Gastroesophageal sphincter (tissue), 4 donors: ENCODE results near the gene ZC3H10. TPM values are rescaled to one million over a fixed set of nuclear protein-coding genes. Genes with fewer than 3 reads are reported as not detected.
A peak's percentile ranks its signal among the peaks of the same experiment; 100 is the strongest.

Source experiments
- ATAC-seq: fragments of 150-250 bp; one replicate; pipeline ENCODE4 v1.9.1; 2016; ENCODE audit warnings: mild to moderate bottlenecking, moderate library complexity
- H3K27ac ChIP-seq, 4 donors: fragments of 200-600 bp; sonication (generic) in 3 of 4; 1 replicate in 3 of 4; 2 replicates in 1 of 4; pipeline ENCODE4 v1.5.1; 2016 to 2019
- H3K27me3 ChIP-seq: fragments of 200-600 bp; sonication (generic); one replicate; pipeline ENCODE4 v1.5.1; 2019
- H3K36me3 ChIP-seq, 2 donors: fragments of 200-600 bp; sonication (generic); one replicate each; pipeline ENCODE4 v1.5.1; 2019; ENCODE audit warnings: control low read depth in 1 of 2
- H3K4me1 ChIP-seq, 3 donors: fragments of 200-600 bp; sonication (generic); 1 replicate in 2 of 3; 2 replicates in 1 of 3; pipeline ENCODE4 v1.5.1; 2016 to 2019; ENCODE audit warnings: control low read depth in 2 of 3
- H3K4me3 ChIP-seq, 2 donors: fragments of 200-600 bp; sonication (generic); one replicate each; pipeline ENCODE4 v1.5.1; 2019; ENCODE audit warnings: mild to moderate bottlenecking in 1 of 2, moderate library complexity in 1 of 2
- H3K9me3 ChIP-seq, 3 donors: fragments of 200-600 bp; sonication (generic); one replicate each; pipeline ENCODE4 v1.5.1; 2017 to 2019; ENCODE audit warnings: control low read depth in 2 of 3
- EP300 ChIP-seq: sonication (generic); formaldehyde crosslinking; IDR thresholded peaks from one replicate; pipeline ENCODE4 v1.6.1; 2017; ENCODE audit warnings: antibody characterized with exemption, mild to moderate bottlenecking
- POLR2A ChIP-seq, 2 donors: fragments of 450-650 bp; IDR thresholded peaks; one replicate each; pipeline ENCODE4 v1.6.1; 2017; ENCODE audit warnings: antibody characterized with exemption in 2 of 2, mild to moderate bottlenecking in 2 of 2, moderate library complexity in 1 of 2
- POLR2AphosphoS5 ChIP-seq: sonication (generic); formaldehyde crosslinking; IDR thresholded peaks from one replicate; pipeline ENCODE4 v1.6.1; 2017; ENCODE audit warnings: antibody characterized with exemption
- WGBS, 2 donors: methylation state at CpG; one replicate each; pipeline ENCODE4 v1.1.5; 2018; ENCODE audit warnings: low coverage in 1 of 2; 5-methylcytosine and 5-hydroxymethylcytosine counted together
- total RNA-seq, 4 donors: library from RNA; depleted of rRNA; stranded (reverse); fragments of >200 nt; gene quantifications; one replicate each; pipeline ENCODE4 v1.1.0, GENCODE V29; 2016
- TF ChIP-seq, protein P1 (sequence below), 4 experiments: fragments of 200-600 bp in 2 of 4; fragments of 450-650 bp in 2 of 4; sonication (generic) in 1 of 4; IDR thresholded peaks; one replicate each; pipeline ENCODE4 v1.5.1; 2017 to 2019; ENCODE audit warnings: antibody characterized with exemption in 4 of 4, mild to moderate bottlenecking in 2 of 4, moderate library complexity in 2 of 4

The ZC3H10 gene
- total RNA-seq, 4 donors from 2014 or later: 5.0 to 7.4 (median 5.8) TPM

GRCh38 chr12:56146492-56147460 is 28.7 kb downstream of the ZC3H10 start:
- Histone ChIP-seq H3K9me3 (no peaks in the 10 kb centered on the region), H3K4me1 (peaks cover 3 to 64% (median 6%) of the 10 kb centered on the region in 3 donors), H3K36me3 (peaks cover 0 to 38% of the 10 kb centered on the region in 2 donors), H3K27me3 (no peaks in the 10 kb centered on the region), H3K4me3 (no peak overlapping the region), H3K27ac (peak overlapping the region in 3 of 4 donors; percentile 51 to 58 (median 52))
- ATAC-seq: peak; percentile 34
- TF ChIP-seq, protein P1, sequence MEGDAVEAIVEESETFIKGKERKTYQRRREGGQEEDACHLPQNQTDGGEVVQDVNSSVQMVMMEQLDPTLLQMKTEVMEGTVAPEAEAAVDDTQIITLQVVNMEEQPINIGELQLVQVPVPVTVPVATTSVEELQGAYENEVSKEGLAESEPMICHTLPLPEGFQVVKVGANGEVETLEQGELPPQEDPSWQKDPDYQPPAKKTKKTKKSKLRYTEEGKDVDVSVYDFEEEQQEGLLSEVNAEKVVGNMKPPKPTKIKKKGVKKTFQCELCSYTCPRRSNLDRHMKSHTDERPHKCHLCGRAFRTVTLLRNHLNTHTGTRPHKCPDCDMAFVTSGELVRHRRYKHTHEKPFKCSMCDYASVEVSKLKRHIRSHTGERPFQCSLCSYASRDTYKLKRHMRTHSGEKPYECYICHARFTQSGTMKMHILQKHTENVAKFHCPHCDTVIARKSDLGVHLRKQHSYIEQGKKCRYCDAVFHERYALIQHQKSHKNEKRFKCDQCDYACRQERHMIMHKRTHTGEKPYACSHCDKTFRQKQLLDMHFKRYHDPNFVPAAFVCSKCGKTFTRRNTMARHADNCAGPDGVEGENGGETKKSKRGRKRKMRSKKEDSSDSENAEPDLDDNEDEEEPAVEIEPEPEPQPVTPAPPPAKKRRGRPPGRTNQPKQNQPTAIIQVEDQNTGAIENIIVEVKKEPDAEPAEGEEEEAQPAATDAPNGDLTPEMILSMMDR (IDR thresholded peaks at IDR 0.05): no peak
- no peak for TF ChIP-seq POLR2A (IDR thresholded peaks at IDR 0.05)
- TF ChIP-seq EP300: no peak
- peak; percentile 36 for TF ChIP-seq POLR2AphosphoS5
- WGBS, 2 donors: 26 to 42% methylated on average over 5 to 10 of the region's 13 CpGs

GRCh38 chr12:56150563-56150962 is 32.5 kb downstream of the ZC3H10 start:
- H3K4me3 ChIP-seq: no peak overlapping the region
- H3K27me3 ChIP-seq: no peaks in the 10 kb centered on the region
- 58 to 59% methylated on average over 3 of the region's 3 CpGs for WGBS, 2 donors
- no peaks in the 10 kb centered on the region for H3K36me3 ChIP-seq
- no peak for TF ChIP-seq POLR2A (IDR thresholded peaks at IDR 0.05)
- no peak for TF ChIP-seq EP300
- TF ChIP-seq, protein P1 (IDR thresholded peaks at IDR 0.05): no peak
- no peak for TF ChIP-seq POLR2AphosphoS5
- ATAC-seq: no peak
- no peaks in the 10 kb centered on the region for H3K9me3 ChIP-seq
- H3K27ac ChIP-seq: no peak overlapping the region
- peaks cover 3 to 49% (median 13%) of the 10 kb centered on the region in 3 donors for H3K4me1 ChIP-seq

GRCh38 chr12:56151672-56152131 is 33.6 kb downstream of the ZC3H10 start:
- no peaks in the 10 kb centered on the region for H3K36me3 ChIP-seq
- no peaks in the 10 kb centered on the region for H3K9me3 ChIP-seq
- WGBS, 2 donors: 7 to 12% methylated on average over 2 to 11 of the region's 12 CpGs
- peaks cover 3 to 48% (median 13%) of the 10 kb centered on the region in 3 donors for H3K4me1 ChIP-seq
- no peaks in the 10 kb centered on the region for H3K27me3 ChIP-seq
- peak overlapping the region; percentile 60 to 85 for H3K4me3 ChIP-seq
- TF ChIP-seq POLR2AphosphoS5: no peak
- TF ChIP-seq, protein P1 (IDR thresholded peaks at IDR 0.05): peak in 2 of 4 experiments; percentile 34 to 54
- no peak for ATAC-seq
- H3K27ac ChIP-seq: peak overlapping the region; percentile 85 to 92 (median 90)

DNA sequence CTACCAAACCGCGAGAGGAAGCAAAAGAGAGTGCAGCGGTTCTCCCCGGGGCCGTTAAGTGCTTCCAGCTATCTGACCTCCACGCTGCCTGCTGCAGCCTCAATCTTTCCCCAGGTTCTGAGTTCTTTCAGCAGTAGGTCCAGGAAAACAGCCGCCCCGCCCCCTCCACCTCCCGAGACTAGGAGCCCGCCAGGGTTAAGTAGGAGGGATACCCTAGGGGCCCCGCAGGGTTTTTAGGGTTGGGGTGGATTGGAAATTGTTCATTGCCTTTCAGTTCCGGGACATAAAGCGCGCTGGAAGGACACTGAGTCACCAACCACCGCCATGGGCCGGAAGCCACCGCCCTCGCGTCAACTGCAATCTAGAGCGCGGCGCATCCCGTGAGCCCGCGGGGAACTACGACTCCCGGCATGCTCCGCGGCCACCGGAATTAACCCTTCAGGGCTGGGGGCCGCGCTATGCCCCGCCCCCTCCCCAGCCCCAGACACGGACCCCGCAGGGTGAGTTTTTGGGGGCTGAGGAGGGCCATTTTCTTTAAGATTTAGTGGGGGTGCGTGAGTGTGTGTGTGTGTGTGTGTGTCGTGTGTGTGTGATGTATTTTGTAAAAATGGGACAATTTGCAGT is 34.2 kb downstream of the ZC3H10 start, which contains the start of gene MYL6B:
MYL6B (plus strand) TSS at position 456 of the 624 bp plus-strand sequence. CDS start 1,332 bp downstream, outside the sequence.
- H3K27ac ChIP-seq: peak within 1 kb of the TSS; percentile 85 to 92 (median 90)
- 0% methylated on average over 10 to 13 of the region's 37 CpGs for WGBS, 2 donors
- peaks cover 3 to 48% (median 13%) of the 10 kb centered on the region in 3 donors for H3K4me1 ChIP-seq
- no peaks in the 10 kb centered on the region for H3K27me3 ChIP-seq
- TF ChIP-seq, protein P1 (IDR thresholded peaks at IDR 0.05): no peak
- TF ChIP-seq POLR2A (IDR thresholded peaks at IDR 0.05): peak in 1 of 2 donors; percentile 39
- peak; percentile 84 for TF ChIP-seq POLR2AphosphoS5
- no peak for TF ChIP-seq EP300
- peak; percentile 97 for ATAC-seq
- H3K9me3 ChIP-seq: no peaks in the 10 kb centered on the region
- H3K36me3 ChIP-seq: no peaks in the 10 kb centered on the region
- H3K4me3 ChIP-seq: peak within 1 kb of the TSS; percentile 60 to 85
